Stomach (tissue), 9 donors: Measurements from ENCODE around the gene TRPV4. TPM values are rescaled to one million over a fixed set of nuclear protein-coding genes. Genes with fewer than 3 reads are reported as not detected.

Experiments used
- DNase-seq, 2 donors: peaks; one replicate each; pipeline versions ENCODE4 v3.0.0 to v3.0.0-alpha.2; 2013 to 2019
- H3K27ac ChIP-seq, 5 donors: fragments of 200-600 bp in 4 of 5; sonication (generic) in 4 of 5; one replicate each; pipeline ENCODE4 v1.5.1; 2013 to 2019; ENCODE audit warnings: mild to moderate bottlenecking in 1 of 5, moderate library complexity in 1 of 5
- H3K27me3 ChIP-seq, 3 donors: fragments of 200-600 bp; sonication (generic); one replicate each; pipeline ENCODE4 v1.5.1; 2017 to 2019; ENCODE audit warnings: mixed run types in 1 of 3
- H3K36me3 ChIP-seq, 4 donors: fragments of 200-600 bp; sonication (generic); 1 replicate in 3 of 4; 2 replicates in 1 of 4; pipeline ENCODE4 v1.5.1; 2016 to 2019
- H3K4me1 ChIP-seq, 4 donors: fragments of 200-600 bp; sonication (generic); one replicate each; pipeline ENCODE4 v1.5.1; 2016 to 2019
- H3K4me3 ChIP-seq, 4 donors: fragments of 200-600 bp; sonication (generic) in 3 of 4; one replicate each; pipeline ENCODE4 v1.5.1; 2016 to 2019; ENCODE audit warnings: mild to moderate bottlenecking in 1 of 4
- H3K9me3 ChIP-seq, 4 donors: fragments of 200-600 bp; sonication (generic); one replicate each; pipeline ENCODE4 v1.5.1; 2016 to 2019
- EP300 ChIP-seq: sonication (generic); formaldehyde crosslinking; IDR thresholded peaks from one replicate; pipeline ENCODE4 v1.6.1; 2017; ENCODE audit warnings: antibody characterized with exemption
- POLR2A ChIP-seq, 4 donors: fragments of 450-650 bp; IDR thresholded peaks; one replicate each; pipeline ENCODE4 v1.6.1; 2016; ENCODE audit warnings: antibody characterized with exemption in 4 of 4, control low read depth in 2 of 4, mild to moderate bottlenecking in 1 of 4, moderate library complexity in 1 of 4
- POLR2AphosphoS5 ChIP-seq, 3 donors: sonication (generic); formaldehyde crosslinking; IDR thresholded peaks; one replicate each; pipeline ENCODE4 v1.6.1; 2016; ENCODE audit warnings: antibody characterized with exemption in 3 of 3
- WGBS, 5 donors: extraction: QIAGEN DNeasy Blood & Tissue Kit in 3 of 5; methylation state at CpG; one replicate each; pipeline versions ENCODE4 v1.1.5 to v1.1.7; 2013 to 2018; 5-methylcytosine and 5-hydroxymethylcytosine counted together
- intact Hi-C: fragments of 100-400 bp; cut with DNase I; formaldehyde crosslinking; loops from one replicate; pipeline ENCODE4 v1.15.1; 2023; ENCODE audit warnings: low total_unique reads
- polyA plus RNA-seq, 3 donors: library from polyadenylated mRNA; stranded (reverse); fragments of 200-250 nt; gene quantifications; one replicate each; pipeline ENCODE4 v1.2.3, GENCODE V29; 2013
- total RNA-seq, 5 donors: library from RNA; depleted of rRNA; stranded (reverse); fragments of >200 nt; gene quantifications; one replicate each; pipeline versions ENCODE4 v1.1.0 to v1.2.3, GENCODE V29; 2014 to 2016
- TF ChIP-seq, protein P1 (sequence below), 7 experiments: fragments of 450-650 bp in 4 of 7; fragments of 200-600 bp in 3 of 7; sonication (generic) in 3 of 7; IDR thresholded peaks; one replicate each; pipeline ENCODE4 v1.5.1; 2016 to 2019; ENCODE audit warnings: antibody characterized with exemption in 7 of 7, control low read depth in 2 of 7, mild to moderate bottlenecking in 1 of 7
- donor health status: healthy with polysubstance abuse.
- donor health status: Bipolar disorder and iron deficiency.
- donor health status: healthy.

TRPV4 gene
- total and polyA plus RNA-seq, 8 donors: 0.75 to 3.8 (median 1.4) TPM; not detected in 4

DNA sequence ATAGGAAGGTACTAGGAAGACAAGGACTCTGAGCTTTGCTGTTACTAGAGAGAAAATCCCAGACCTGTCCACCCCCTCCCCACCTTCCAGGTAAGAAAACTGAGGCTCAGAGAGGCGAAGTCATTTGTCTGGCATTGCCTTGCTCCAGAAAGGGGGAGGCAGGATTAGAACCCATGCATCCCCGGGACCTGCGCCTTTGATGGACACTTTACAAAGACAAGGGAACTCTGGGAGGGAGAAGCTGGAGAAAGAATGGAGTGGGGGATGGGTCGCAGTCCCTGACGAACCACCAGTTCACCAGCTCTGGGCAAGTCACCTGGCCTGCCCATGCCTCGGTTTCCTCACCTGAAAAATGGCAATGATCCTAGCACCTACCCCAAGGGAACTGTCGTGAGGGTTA lies 10.8 kb downstream of the TRPV4 start:
- 60 to 69% (median 68%) methylated on average over 7 of the region's 7 CpGs for WGBS, 5 donors
- Histone ChIP-seq H3K36me3 (no peaks in the 10 kb centered on the region), H3K4me1 (peaks cover 0 to 17% (median 11%) of the 10 kb centered on the region in 4 donors), H3K9me3 (no peaks in the 10 kb centered on the region), H3K27me3 (peaks cover 0 to 8% (median 0%) of the 10 kb centered on the region in 3 donors), H3K27ac (peak overlapping the region in 1 of 5 donors; percentile 58), H3K4me3 (no peak overlapping the region)
- no peak for DNase-seq
- intact Hi-C loops: no loop called here
- TF ChIP-seq, protein P1, sequence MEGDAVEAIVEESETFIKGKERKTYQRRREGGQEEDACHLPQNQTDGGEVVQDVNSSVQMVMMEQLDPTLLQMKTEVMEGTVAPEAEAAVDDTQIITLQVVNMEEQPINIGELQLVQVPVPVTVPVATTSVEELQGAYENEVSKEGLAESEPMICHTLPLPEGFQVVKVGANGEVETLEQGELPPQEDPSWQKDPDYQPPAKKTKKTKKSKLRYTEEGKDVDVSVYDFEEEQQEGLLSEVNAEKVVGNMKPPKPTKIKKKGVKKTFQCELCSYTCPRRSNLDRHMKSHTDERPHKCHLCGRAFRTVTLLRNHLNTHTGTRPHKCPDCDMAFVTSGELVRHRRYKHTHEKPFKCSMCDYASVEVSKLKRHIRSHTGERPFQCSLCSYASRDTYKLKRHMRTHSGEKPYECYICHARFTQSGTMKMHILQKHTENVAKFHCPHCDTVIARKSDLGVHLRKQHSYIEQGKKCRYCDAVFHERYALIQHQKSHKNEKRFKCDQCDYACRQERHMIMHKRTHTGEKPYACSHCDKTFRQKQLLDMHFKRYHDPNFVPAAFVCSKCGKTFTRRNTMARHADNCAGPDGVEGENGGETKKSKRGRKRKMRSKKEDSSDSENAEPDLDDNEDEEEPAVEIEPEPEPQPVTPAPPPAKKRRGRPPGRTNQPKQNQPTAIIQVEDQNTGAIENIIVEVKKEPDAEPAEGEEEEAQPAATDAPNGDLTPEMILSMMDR (IDR thresholded peaks at IDR 0.05): no peak
- TF ChIP-seq POLR2AphosphoS5 (IDR thresholded peaks at IDR 0.05): no peak
- TF ChIP-seq POLR2A (IDR thresholded peaks at IDR 0.05): no peak

DNA sequence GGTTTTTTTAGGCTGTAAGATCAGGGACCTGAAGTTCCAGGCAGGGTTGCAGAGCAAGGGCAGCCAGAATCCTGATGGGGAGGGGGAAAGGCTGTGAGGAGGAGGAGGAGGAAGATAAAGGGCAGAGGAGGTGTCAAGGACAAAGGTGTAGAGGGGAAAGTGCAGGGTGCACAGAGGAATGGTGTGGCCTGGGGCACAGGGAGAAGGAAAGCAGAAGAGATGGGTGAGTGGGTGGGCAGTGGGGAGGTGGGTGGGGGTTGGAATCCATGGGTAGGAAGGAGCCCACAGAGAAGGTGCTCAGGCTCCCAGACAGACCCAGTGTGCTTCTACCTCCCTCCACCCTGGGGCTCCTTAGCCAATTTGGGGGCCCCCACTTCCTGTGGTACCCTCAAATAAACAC lies 11.2 kb downstream of the TRPV4 start:
- no peaks in the 10 kb centered on the region for H3K36me3 ChIP-seq
- H3K9me3 ChIP-seq: no peaks in the 10 kb centered on the region
- no peak for DNase-seq
- no peak overlapping the region for H3K4me3 ChIP-seq
- peaks cover 0 to 13% (median 0%) of the 10 kb centered on the region in 3 donors for H3K27me3 ChIP-seq
- no peak overlapping the region for H3K27ac ChIP-seq
- intact Hi-C loops: no loop called here
- TF ChIP-seq POLR2AphosphoS5 (IDR thresholded peaks at IDR 0.05) (no peak), EP300 (no peak), POLR2A (IDR thresholded peaks at IDR 0.05) (no peak)
- TF ChIP-seq, protein P1 (IDR thresholded peaks at IDR 0.05): no peak
- peaks cover 0 to 17% (median 11%) of the 10 kb centered on the region in 4 donors for H3K4me1 ChIP-seq

DNA sequence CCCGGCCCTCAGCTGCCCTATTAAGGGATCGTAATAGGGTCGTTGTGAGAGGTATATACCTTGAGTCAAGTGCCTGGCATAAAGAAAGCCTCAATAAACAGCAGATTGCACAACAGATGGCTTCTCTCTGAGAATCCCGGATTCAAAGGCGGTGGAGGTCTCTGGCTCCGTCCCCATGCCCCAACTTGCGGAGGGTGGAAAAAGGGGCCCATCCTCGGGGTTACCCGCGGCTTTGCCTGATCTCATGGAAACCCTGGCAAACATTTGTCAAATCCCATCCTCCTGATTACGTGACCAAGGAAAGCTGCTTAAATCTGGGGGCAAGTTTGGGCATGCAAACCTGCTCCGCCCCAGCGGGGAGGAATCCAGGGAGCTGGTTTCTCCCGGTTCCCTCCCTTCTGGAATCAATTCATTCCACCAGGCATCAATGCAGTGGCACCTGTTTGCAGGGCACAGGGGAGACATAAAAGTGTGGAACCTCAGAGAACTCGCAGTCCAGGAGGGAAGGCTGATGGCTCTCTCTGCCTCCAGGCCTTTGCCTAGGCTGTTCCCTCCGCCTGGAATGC lies 12.3 kb downstream of the TRPV4 start:
- no peak for DNase-seq
- Histone ChIP-seq H3K4me1 (peaks cover 0 to 17% (median 11%) of the 10 kb centered on the region in 4 donors), H3K27ac (no peak overlapping the region), H3K36me3 (no peaks in the 10 kb centered on the region), H3K4me3 (no peak overlapping the region), H3K9me3 (no peaks in the 10 kb centered on the region), H3K27me3 (peaks cover 0 to 18% (median 0%) of the 10 kb centered on the region in 3 donors)
- TF ChIP-seq EP300 (no peak), POLR2A (IDR thresholded peaks at IDR 0.05) (no peak), POLR2AphosphoS5 (IDR thresholded peaks at IDR 0.05) (no peak)
- TF ChIP-seq, protein P1 (IDR thresholded peaks at IDR 0.05): no peak
- intact Hi-C loops: no loop called here
- 75 to 92% (median 88%) methylated on average over 11 to 16 of the region's 16 CpGs for WGBS, 5 donors

DNA sequence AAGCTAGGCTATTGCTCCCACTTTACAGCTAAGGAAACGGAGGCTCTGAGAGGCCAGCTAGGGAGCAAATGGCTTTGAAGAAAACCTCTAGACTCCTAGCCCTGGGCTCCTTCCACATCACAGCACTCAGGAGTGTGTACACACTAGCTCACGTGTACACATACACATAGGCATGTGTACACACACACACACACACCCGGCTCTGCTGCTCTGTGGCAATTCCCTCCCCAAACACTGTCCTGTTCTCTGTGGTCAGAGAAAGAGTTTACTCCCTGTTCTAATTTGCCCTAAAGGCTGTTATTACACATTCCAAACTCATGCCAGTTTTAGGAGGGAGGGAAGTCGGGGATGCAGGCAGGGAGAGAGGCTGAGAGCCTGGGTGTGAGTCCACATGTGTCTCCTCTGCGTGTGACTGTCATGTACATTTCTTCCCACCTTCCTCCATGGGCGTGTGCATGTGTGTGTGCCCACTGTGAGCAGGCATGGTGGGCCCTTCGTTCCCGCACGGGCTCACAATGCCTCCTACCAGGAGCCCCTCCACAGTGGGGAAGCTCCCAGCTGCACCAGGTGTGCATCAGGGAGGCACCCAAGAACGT lies 14.2 kb downstream of the TRPV4 start:
- Histone ChIP-seq H3K36me3 (no peaks in the 10 kb centered on the region), H3K27me3 (peaks cover 0 to 25% (median 0%) of the 10 kb centered on the region in 3 donors), H3K4me3 (no peak overlapping the region), H3K4me1 (peaks cover 0 to 16% (median 11%) of the 10 kb centered on the region in 4 donors), H3K27ac (no peak overlapping the region), H3K9me3 (no peaks in the 10 kb centered on the region)
- no peak for TF ChIP-seq POLR2AphosphoS5 (IDR thresholded peaks at IDR 0.05)
- TF ChIP-seq EP300: no peak
- no peak for TF ChIP-seq POLR2A (IDR thresholded peaks at IDR 0.05)
- TF ChIP-seq, protein P1 (IDR thresholded peaks at IDR 0.05): no peak
- WGBS, 5 donors: 42 to 50% (median 47%) methylated on average over 9 to 10 of the region's 10 CpGs
- intact Hi-C loops: no loop called here
- no peak for DNase-seq
